Measurements from ENCODE around the gene SETD1A. TPM values are rescaled to one million over a fixed set of nuclear protein-coding genes. Genes with fewer than 3 reads are reported as not detected.
A peak's percentile ranks its signal among the peaks of the same experiment; 100 is the strongest.

The SETD1A gene
- polyA plus RNA-seq, 1 donor (not counting 4 experiments of a cell fraction or from before 2014, with no cell fraction given) = 1.1 TPM

GRCh38 chr16:31002862-31003341 is 45.3 kb downstream of the SETD1A start:
- H3K27ac ChIP-seq (ENCODE audit: control insufficient read depth, insufficient read depth, low read length) = no peak overlapping the region
- no peaks in the 10 kb centered on the region for H3K79me2 ChIP-seq (ENCODE audit: control insufficient read depth, insufficient read depth, low read length)
- no peak for FAIRE-seq

GRCh38 chr16:31003744-31004143 is 46.2 kb downstream of the SETD1A start:
- no peak for TF ChIP-seq EZH2 (IDR thresholded peaks at IDR 0.05; ENCODE audit: low read length)
- TF ChIP-seq CTCF (optimal IDR thresholded peaks at IDR 0.05 in 1 of 3, IDR thresholded peaks at IDR 0.05 in 1 of 3, conservative IDR thresholded peaks at IDR 0.05 in 1 of 3; ENCODE audit: extremely low read depth in 1 of 3, insufficient read depth in 2 of 3, low read length in 3 of 3) = no peak
- H3K27ac ChIP-seq (ENCODE audit: control insufficient read depth, insufficient read depth, low read length) = no peak overlapping the region
- dilution Hi-C loops (cut with MboI; ENCODE audit: extremely low pct_ligation_motif_present, low sequenced_read_pairs) = no loop called here
- FAIRE-seq (no peak), DNase-seq (ENCODE audit: low read depth, low spot score) (no peak)
- H3K4me1 ChIP-seq (ENCODE audit: control insufficient read depth, extremely low read depth, insufficient read depth, low read length) = peaks cover 30% of the 10 kb centered on the region
- no peak overlapping the region for H3K4me2 ChIP-seq (ENCODE audit: control insufficient read depth, extremely low read depth, insufficient read depth, low read depth, low read length)
- H3K79me2 ChIP-seq (ENCODE audit: control insufficient read depth, insufficient read depth, low read length) = no peaks in the 10 kb centered on the region
- peaks cover 3% of the 10 kb centered on the region for H3K9me1 ChIP-seq (ENCODE audit: control insufficient read depth, extremely low read depth, insufficient read depth, low read length)
- no peaks in the 10 kb centered on the region for H3K36me3 ChIP-seq (ENCODE audit: control insufficient read depth in 2 of 2, extremely low read depth in 1 of 2, insufficient read depth in 2 of 2, low read length in 2 of 2)
- H3K4me3 ChIP-seq (ENCODE audit: control insufficient read depth in 2 of 3, extremely low read depth in 1 of 3, insufficient read depth in 2 of 3, low read depth in 1 of 3, low read length in 3 of 3) = no peak overlapping the region
- H2AFZ ChIP-seq (ENCODE audit: control insufficient read depth, low read length) = no peak overlapping the region
- H3K9ac ChIP-seq (ENCODE audit: control insufficient read depth, extremely low read depth, insufficient read depth, low read length) = no peak overlapping the region
- no peaks in the 10 kb centered on the region for H3K9me3 ChIP-seq (ENCODE audit: control insufficient read depth, low read depth, low read length)
- H3K27me3 ChIP-seq (ENCODE audit: control insufficient read depth, extremely low read depth, insufficient read depth, low read length) = no peaks in the 10 kb centered on the region
- no peaks in the 10 kb centered on the region for H4K20me1 ChIP-seq (ENCODE audit: control insufficient read depth, extremely low read depth, insufficient read depth, low read length)

More at GRCh38 chr16:31002862-31003341, 45.3 kb downstream of the SETD1A start:
- no peak for DNase-seq (ENCODE audit: low read depth, low spot score)
- no peaks in the 10 kb centered on the region for H3K36me3 ChIP-seq (ENCODE audit: control insufficient read depth in 2 of 2, extremely low read depth in 1 of 2, insufficient read depth in 2 of 2, low read length in 2 of 2)
- no peaks in the 10 kb centered on the region for H3K27me3 ChIP-seq (ENCODE audit: control insufficient read depth, extremely low read depth, insufficient read depth, low read length)
- H3K4me1 ChIP-seq (ENCODE audit: control insufficient read depth, extremely low read depth, insufficient read depth, low read length) = peaks cover 35% of the 10 kb centered on the region
- no peak for TF ChIP-seq EZH2 (IDR thresholded peaks at IDR 0.05; ENCODE audit: low read length)
- no peak for TF ChIP-seq CTCF (optimal IDR thresholded peaks at IDR 0.05 in 1 of 3, IDR thresholded peaks at IDR 0.05 in 1 of 3, conservative IDR thresholded peaks at IDR 0.05 in 1 of 3; ENCODE audit: extremely low read depth in 1 of 3, insufficient read depth in 2 of 3, low read length in 3 of 3)
- H4K20me1 ChIP-seq (ENCODE audit: control insufficient read depth, extremely low read depth, insufficient read depth, low read length) = no peaks in the 10 kb centered on the region
- peak overlapping the region; percentile 56 for H3K4me2 ChIP-seq (ENCODE audit: control insufficient read depth, extremely low read depth, insufficient read depth, low read depth, low read length)
- peaks cover 3% of the 10 kb centered on the region for H3K9me1 ChIP-seq (ENCODE audit: control insufficient read depth, extremely low read depth, insufficient read depth, low read length)
- H3K9ac ChIP-seq (ENCODE audit: control insufficient read depth, extremely low read depth, insufficient read depth, low read length) = peak overlapping the region; percentile 24
- no peak overlapping the region for H3K4me3 ChIP-seq (ENCODE audit: control insufficient read depth in 2 of 3, extremely low read depth in 1 of 3, insufficient read depth in 2 of 3, low read depth in 1 of 3, low read length in 3 of 3)
- H3K9me3 ChIP-seq (ENCODE audit: control insufficient read depth, low read depth, low read length) = no peaks in the 10 kb centered on the region
- H2AFZ ChIP-seq (ENCODE audit: control insufficient read depth, low read length) = peak overlapping the region; percentile 62
- dilution Hi-C loops (cut with MboI; ENCODE audit: extremely low pct_ligation_motif_present, low sequenced_read_pairs) = no loop called here

Data from keratinocyte (primary cell).